HG02938 (cell line): ENCODE data around the gene FBXL15.

Experiments used
- ATAC-seq: cut with Tn5 transposase; IDR thresholded peaks from one replicate; pipeline ENCODE4 v1.9.1; 2021; ENCODE audit warnings: mild to moderate bottlenecking, moderate library complexity; ENCODE audit not compliant: unreplicated experiment

Gene FBXL15

GRCh38 chr10:102397222-102398171 is 23.1 kb upstream of the FBXL15 start:
- ATAC-seq = no peak

- no peak for ATAC-seq
Measured at GRCh38 chr10:102398172-102399020, 22.2 kb upstream of the FBXL15 start.

GRCh38 chr10:102399217-102400021 is 21.2 kb upstream of the FBXL15 start:
- ATAC-seq = no peak

- ATAC-seq = no peak
Measured at GRCh38 chr10:102400076-102400475, 20.6 kb upstream of the FBXL15 start.

- ATAC-seq = no peak
Measured at GRCh38 chr10:102400598-102401341, 19.9 kb upstream of the FBXL15 start.

GRCh38 chr10:102401342-102401654 is 19.3 kb upstream of the FBXL15 start:
- ATAC-seq = no peak

- ATAC-seq = no peak
Measured at GRCh38 chr10:102401735-102402511, 18.7 kb upstream of the FBXL15 start.

GRCh38 chr10:102402512-102402896 is 18.1 kb upstream of the FBXL15 start:
- ATAC-seq = no peak

- ATAC-seq = no peak
Measured at GRCh38 chr10:102403115-102403514, 17.5 kb upstream of the FBXL15 start.

GRCh38 chr10:102404361-102405107 is 16.1 kb upstream of the FBXL15 start:
- ATAC-seq = no peak

- ATAC-seq = no peak
Measured at GRCh38 chr10:102405108-102405571, 15.5 kb upstream of the FBXL15 start.

GRCh38 chr10:102405632-102406031 is 15.0 kb upstream of the FBXL15 start:
- no peak for ATAC-seq

GRCh38 chr10:102406815-102407214 is 13.8 kb upstream of the FBXL15 start:
- no peak for ATAC-seq

- no peak for ATAC-seq
Measured at GRCh38 chr10:102407425-102408130, 13.1 kb upstream of the FBXL15 start.

- ATAC-seq = no peak
Measured at GRCh38 chr10:102408131-102408727, 12.4 kb upstream of the FBXL15 start.

- no peak for ATAC-seq
Measured at GRCh38 chr10:102408728-102409603, 11.7 kb upstream of the FBXL15 start.
